ENCODE results near the gene CELF1. TPM values are rescaled to one million over a fixed set of nuclear protein-coding genes. Genes with fewer than 3 reads are reported as not detected.
"Not testable (repeated sequence)": the region's sequence is repeated elsewhere in the genome, so short reads cannot be mapped to it uniquely, and the experiment has no call there.

Gene CELF1
- total RNA-seq, 2 experiments from 2014 or later: 103 to 111 TPM

GRCh38 chr11:47532597-47533213 lies 20.2 kb downstream of the CELF1 start:
- Mint-ChIP-seq H3K27ac (peak overlapping the region; percentile 69), H3K36me3 (ENCODE audit: low read depth) (peaks cover 40% of the 10 kb centered on the region), H3K4me3 (no peak overlapping the region), H3K4me1 (ENCODE audit: low read depth) (peaks cover 50% of the 10 kb centered on the region), H3K9me3 (no peaks in the 10 kb centered on the region), H3K27me3 (no peaks in the 10 kb centered on the region)
- Histone ChIP-seq H3K4me1 (ENCODE audit: insufficient read depth, low read length) (peaks cover 42% of the 10 kb centered on the region), H3K27ac (ENCODE audit: low read depth in 1 of 2, low read length in 2 of 2) (no peak overlapping the region), H3K9me3 (ENCODE audit: control insufficient read depth in 1 of 2, insufficient read depth in 1 of 2, low read length in 2 of 2) (no peaks in the 10 kb centered on the region), H3K27me3 (ENCODE audit: control insufficient read depth in 1 of 2, insufficient read depth in 2 of 2, low read length in 2 of 2) (no peaks in the 10 kb centered on the region), H3K36me3 (ENCODE audit: insufficient read depth, low read length) (peaks cover 32% of the 10 kb centered on the region), H3K4me3 (ENCODE audit: low read length) (no peak overlapping the region)
- DNase-seq (no peak), ATAC-seq (ENCODE audit: poor library complexity) (no peak)
- ChIA-PET CTCF (interaction anchor here (1.2 to 1.9 kb wide), 2 partner anchors 10 to 20 kb away, joined by 4 to 6 read pairs; partner anchors contain the start of gene CELF1), POLR2A (interaction anchor here (0.7 kb wide), 1 partner anchor 9 kb away, joined by 3 read pairs; no protein-coding TSS in a partner anchor)
- intact Hi-C loops (cut with DNase I, micrococcal nuclease): no loop called here
- TF ChIP-seq CTCF (IDR thresholded peaks at IDR 0.05): no peak

GRCh38 chr11:47531666-47532065 lies 21.3 kb downstream of the CELF1 start:
- intact Hi-C loops (cut with DNase I, micrococcal nuclease): no loop called here

GRCh38 chr11:47530721-47531120 lies 22.2 kb downstream of the CELF1 start:
- peaks cover 27% of the 10 kb centered on the region for H3K36me3 ChIP-seq (ENCODE audit: insufficient read depth, low read length)
- H3K9me3 Mint-ChIP-seq; H3K9me3 ChIP-seq (ENCODE audit: control insufficient read depth in 1 of 2, insufficient read depth in 1 of 2, low read length in 2 of 2); H3K27ac ChIP-seq (ENCODE audit: low read depth in 1 of 2, low read length in 2 of 2); ATAC-seq (ENCODE audit: poor library complexity); H3K4me3 Mint-ChIP-seq; H3K27me3 Mint-ChIP-seq; H3K27me3 ChIP-seq (ENCODE audit: control insufficient read depth in 1 of 2, insufficient read depth in 2 of 2, low read length in 2 of 2); POLR2A ChIA-PET; H3K4me3 ChIP-seq (ENCODE audit: low read length); DNase-seq; intact Hi-C loops (cut with DNase I, micrococcal nuclease): not testable (repeated sequence)
- Mint-ChIP-seq H3K4me1 (ENCODE audit: low read depth) (peaks cover 51% of the 10 kb centered on the region), H3K27ac (peak overlapping the region; percentile 72), H3K36me3 (ENCODE audit: low read depth) (peaks cover 38% of the 10 kb centered on the region)
- peaks cover 43% of the 10 kb centered on the region for H3K4me1 ChIP-seq (ENCODE audit: insufficient read depth, low read length)
- CTCF ChIA-PET: interaction anchor here (1.0 kb wide), 1 partner anchor 23 kb away, joined by 4 read pairs; no protein-coding TSS in a partner anchor

More at GRCh38 chr11:47531666-47532065, 21.3 kb downstream of the CELF1 start:
- peaks cover 40% of the 10 kb centered on the region for H3K36me3 Mint-ChIP-seq (ENCODE audit: low read depth)
- H3K9me3 Mint-ChIP-seq: no peaks in the 10 kb centered on the region
- Histone ChIP-seq H3K27me3 (ENCODE audit: control insufficient read depth in 1 of 2, insufficient read depth in 2 of 2, low read length in 2 of 2) (no peaks in the 10 kb centered on the region), H3K4me1 (ENCODE audit: insufficient read depth, low read length) (peaks cover 46% of the 10 kb centered on the region), H3K9me3 (ENCODE audit: control insufficient read depth in 1 of 2, insufficient read depth in 1 of 2, low read length in 2 of 2) (no peaks in the 10 kb centered on the region), H3K4me3 (ENCODE audit: low read length) (no peak overlapping the region), H3K36me3 (ENCODE audit: insufficient read depth, low read length) (peaks cover 32% of the 10 kb centered on the region), H3K27ac (ENCODE audit: low read depth in 1 of 2, low read length in 2 of 2) (no peak overlapping the region)
- no peak overlapping the region for H3K4me3 Mint-ChIP-seq
- ChIA-PET CTCF (interaction anchor here (1.0 kb wide), 1 partner anchor 22 kb away, joined by 4 read pairs; no protein-coding TSS in a partner anchor), POLR2A (no interaction called here)
- no peak for TF ChIP-seq CTCF (IDR thresholded peaks at IDR 0.05)
- DNase-seq (no peak), ATAC-seq (ENCODE audit: poor library complexity) (no peak)
- H3K27ac Mint-ChIP-seq: peak overlapping the region; percentile 30
- H3K27me3 Mint-ChIP-seq: no peaks in the 10 kb centered on the region
- H3K4me1 Mint-ChIP-seq (ENCODE audit: low read depth): peaks cover 47% of the 10 kb centered on the region
